WI38 (cell line): ENCODE measurements around the gene TOX2.

Experiments
- H3K4me3 ChIP-seq: 2 replicates; pipeline ENCODE4 v1.5.1; 2011; ENCODE audit warnings: low read depth, mild to moderate bottlenecking, control low read depth, low read length
- CTCF ChIP-seq: IDR thresholded peaks from 2 replicates; pipeline ENCODE4 v1.5.1; 2012; ENCODE audit warnings: low read depth, mild to moderate bottlenecking, control low read depth, low read length

TOX2 gene

GRCh38 chr20:43985608-43986316, 71.1 kb downstream of the TOX2 start:
- H3K4me3 ChIP-seq, result no peak overlapping the region
- TF ChIP-seq CTCF, result no peak

- H3K4me3 ChIP-seq, result no peak overlapping the region
- no peak for TF ChIP-seq CTCF
Observed at GRCh38 chr20:43987018-43987417, 72.4 kb downstream of the TOX2 start.

GRCh38 chr20:43987531-43987930, 72.9 kb downstream of the TOX2 start:
- no peak for TF ChIP-seq CTCF
- no peak overlapping the region for H3K4me3 ChIP-seq

GRCh38 chr20:43988451-43988850, 73.8 kb downstream of the TOX2 start:
- TF ChIP-seq CTCF, result no peak
- no peak overlapping the region for H3K4me3 ChIP-seq

GRCh38 chr20:43988867-43989266, 74.2 kb downstream of the TOX2 start:
- peak; percentile 48 for TF ChIP-seq CTCF
- no peak overlapping the region for H3K4me3 ChIP-seq

- no peak overlapping the region for H3K4me3 ChIP-seq
Observed at GRCh38 chr20:43991261-43991660, 76.6 kb downstream of the TOX2 start.

More at GRCh38 chr20:43991261-43991660, 76.6 kb downstream of the TOX2 start:
- TF ChIP-seq CTCF, result no peak
